ENCODE measurements around the gene PIM3.

DNA sequence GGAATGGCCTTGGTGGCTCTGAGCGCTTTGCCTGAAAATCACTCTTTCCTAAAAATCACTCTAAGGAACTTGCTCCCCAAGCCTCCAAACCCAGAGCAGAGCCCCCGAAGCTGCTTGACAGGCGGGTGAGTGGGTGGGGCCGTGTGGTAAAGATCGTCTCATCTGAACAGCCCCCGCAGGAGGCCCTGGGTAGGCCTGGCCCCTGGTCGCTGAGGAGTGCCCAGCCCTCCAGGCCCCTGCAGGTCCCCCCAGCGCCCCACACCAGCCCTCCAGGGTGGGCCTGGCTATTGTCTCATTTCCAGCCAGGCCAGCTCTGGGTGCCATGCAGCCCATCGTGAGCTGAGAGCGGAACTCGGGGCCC is 17.2 kb upstream of the PIM3 start:
- TF ChIP-seq, protein P1, sequence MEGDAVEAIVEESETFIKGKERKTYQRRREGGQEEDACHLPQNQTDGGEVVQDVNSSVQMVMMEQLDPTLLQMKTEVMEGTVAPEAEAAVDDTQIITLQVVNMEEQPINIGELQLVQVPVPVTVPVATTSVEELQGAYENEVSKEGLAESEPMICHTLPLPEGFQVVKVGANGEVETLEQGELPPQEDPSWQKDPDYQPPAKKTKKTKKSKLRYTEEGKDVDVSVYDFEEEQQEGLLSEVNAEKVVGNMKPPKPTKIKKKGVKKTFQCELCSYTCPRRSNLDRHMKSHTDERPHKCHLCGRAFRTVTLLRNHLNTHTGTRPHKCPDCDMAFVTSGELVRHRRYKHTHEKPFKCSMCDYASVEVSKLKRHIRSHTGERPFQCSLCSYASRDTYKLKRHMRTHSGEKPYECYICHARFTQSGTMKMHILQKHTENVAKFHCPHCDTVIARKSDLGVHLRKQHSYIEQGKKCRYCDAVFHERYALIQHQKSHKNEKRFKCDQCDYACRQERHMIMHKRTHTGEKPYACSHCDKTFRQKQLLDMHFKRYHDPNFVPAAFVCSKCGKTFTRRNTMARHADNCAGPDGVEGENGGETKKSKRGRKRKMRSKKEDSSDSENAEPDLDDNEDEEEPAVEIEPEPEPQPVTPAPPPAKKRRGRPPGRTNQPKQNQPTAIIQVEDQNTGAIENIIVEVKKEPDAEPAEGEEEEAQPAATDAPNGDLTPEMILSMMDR (conservative IDR thresholded peaks at IDR 0.05) = no peak
- no peak for TF ChIP-seq EZH2 (IDR thresholded peaks at IDR 0.05; ENCODE audit: low read depth)

All from PC-9 (cell line).